ENCODE data around the gene BBS10.
"Not testable (repeated sequence)": the region's sequence is repeated elsewhere in the genome, so short reads cannot be mapped to it uniquely, and the experiment has no call there.

The BBS10 gene

DNA sequence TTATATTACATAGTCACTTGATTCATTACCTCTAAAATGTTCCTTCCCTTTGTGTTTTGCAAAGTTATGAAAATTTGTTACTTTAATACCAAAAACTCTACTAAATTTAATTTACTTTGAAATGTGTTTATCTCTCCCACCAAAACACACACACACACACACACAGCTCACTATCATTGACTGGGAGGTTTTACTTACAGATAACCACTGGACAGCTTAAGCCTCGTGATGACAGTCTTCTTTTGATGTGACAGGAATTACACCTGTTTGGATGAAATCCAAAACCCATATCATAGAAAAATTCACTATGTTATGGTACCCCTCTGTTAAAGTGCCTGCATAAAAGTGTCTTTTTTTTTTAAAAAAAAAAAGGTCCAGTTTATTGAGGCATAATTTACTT is 15.6 kb downstream of the BBS10 start:
- DNase-seq (ENCODE audit: low read depth in 1 of 2, low spot score in 1 of 2), result no peak

DNA sequence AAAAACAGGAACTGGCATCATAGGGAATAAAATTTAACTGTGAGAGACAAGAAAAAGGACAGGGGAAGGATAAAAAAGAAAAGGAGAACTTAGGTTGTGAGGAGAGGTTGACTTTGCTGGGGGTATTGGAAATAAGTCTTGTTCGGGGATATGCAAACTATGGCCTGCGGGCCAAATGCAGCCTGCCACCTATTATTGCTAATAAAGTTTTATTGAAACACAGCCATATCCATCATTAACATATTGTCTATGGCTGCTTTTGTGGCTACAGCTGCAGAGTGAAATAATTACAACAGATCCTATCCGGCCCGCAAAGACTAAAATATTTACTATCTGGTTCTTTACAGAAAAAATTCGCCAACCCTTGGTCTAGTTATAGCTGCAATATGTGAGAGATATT is 18.6 kb downstream of the BBS10 start:
- DNase-seq (ENCODE audit: low read depth in 1 of 2, low spot score in 1 of 2), result no peak

GRCh38 chr12:76329159-76329558 is 19.1 kb downstream of the BBS10 start:
- DNase-seq (ENCODE audit: low read depth in 1 of 2, low spot score in 1 of 2), result no peak

GRCh38 chr12:76319595-76320319 is 28.5 kb downstream of the BBS10 start:
- not testable (repeated sequence) for DNase-seq (ENCODE audit: low read depth in 1 of 2, low spot score in 1 of 2)

DNA sequence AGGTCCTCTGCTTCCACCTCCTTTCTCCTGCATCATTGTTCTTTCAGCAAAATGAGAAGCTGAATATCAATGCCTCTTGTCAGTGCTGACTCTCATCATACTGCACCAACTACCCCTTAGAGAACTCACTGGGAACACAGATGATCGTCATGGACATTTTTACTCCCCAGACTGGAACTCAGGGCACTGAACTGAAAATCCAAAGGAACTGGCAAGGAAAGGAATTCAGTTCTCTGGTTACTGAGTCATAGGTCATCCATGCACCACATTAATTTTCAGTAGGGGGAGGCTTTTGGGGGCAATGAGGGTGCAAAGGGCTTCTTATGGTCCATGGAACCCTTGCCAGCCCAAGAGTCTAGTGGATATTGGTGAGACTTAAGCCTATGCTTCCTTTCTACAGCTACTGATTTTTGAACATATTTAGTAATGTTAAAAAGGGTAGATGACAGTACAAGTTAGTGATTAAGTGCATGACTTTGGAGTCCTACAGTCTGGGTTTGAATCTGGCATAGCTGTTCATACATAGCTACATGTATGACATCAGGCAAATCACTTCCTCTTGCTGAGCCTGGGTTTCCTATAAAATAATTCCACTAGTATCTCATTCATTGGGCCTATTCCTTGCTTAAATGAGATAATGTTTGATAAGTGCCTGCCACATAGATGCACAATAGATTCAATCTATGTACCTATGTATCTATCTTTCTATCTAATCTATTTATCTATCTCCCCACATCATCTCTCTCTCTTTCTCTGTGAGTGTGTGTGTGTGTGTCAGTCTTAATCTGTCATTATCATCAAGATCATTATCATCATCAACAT is 29.2 kb downstream of the BBS10 start:
- no peak for DNase-seq (ENCODE audit: low read depth in 1 of 2, low spot score in 1 of 2)

GRCh38 chr12:76317976-76318375 is 30.2 kb downstream of the BBS10 start:
- no peak for DNase-seq (ENCODE audit: low read depth in 1 of 2, low spot score in 1 of 2)

GRCh38 chr12:76316468-76316867 is 31.7 kb downstream of the BBS10 start:
- no peak for DNase-seq (ENCODE audit: low read depth in 1 of 2, low spot score in 1 of 2)

- DNase-seq (ENCODE audit: low read depth in 1 of 2, low spot score in 1 of 2), result no peak
Measured at GRCh38 chr12:76313299-76313698, 34.9 kb downstream of the BBS10 start.

DNA sequence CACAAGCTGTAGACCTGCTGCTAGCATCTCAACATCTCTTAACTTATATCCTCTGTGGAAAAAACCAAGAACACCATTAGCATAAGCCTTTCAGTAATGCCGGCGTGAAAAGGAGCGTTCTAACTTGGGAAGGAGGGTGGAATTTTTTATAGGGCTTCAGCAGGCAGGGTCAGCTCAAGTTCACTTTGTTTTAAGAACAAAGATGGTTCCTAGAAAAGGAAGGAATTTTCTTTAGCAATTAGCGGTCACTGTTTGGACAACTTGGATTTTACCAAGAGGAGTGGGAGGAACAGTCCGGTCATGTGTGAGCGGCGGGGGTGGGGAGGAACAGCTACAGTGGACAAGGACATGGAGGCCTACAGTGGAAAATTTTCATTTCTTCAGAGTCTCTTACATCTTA is 35.9 kb downstream of the BBS10 start:
- DNase-seq (ENCODE audit: low read depth in 1 of 2, low spot score in 1 of 2), result no peak

GRCh38 chr12:76311796-76312195 is 36.4 kb downstream of the BBS10 start:
- no peak for DNase-seq (ENCODE audit: low read depth in 1 of 2, low spot score in 1 of 2)

- no peak for DNase-seq (ENCODE audit: low read depth in 1 of 2, low spot score in 1 of 2)
Measured at GRCh38 chr12:76310110-76310509, 38.1 kb downstream of the BBS10 start.

- DNase-seq (ENCODE audit: low read depth in 1 of 2, low spot score in 1 of 2), result no peak
Measured at GRCh38 chr12:76308866-76309265, 39.3 kb downstream of the BBS10 start.

- DNase-seq (ENCODE audit: low read depth in 1 of 2, low spot score in 1 of 2), result no peak
Measured at GRCh38 chr12:76307083-76307482, 41.1 kb downstream of the BBS10 start.

- no peak for DNase-seq (ENCODE audit: low read depth in 1 of 2, low spot score in 1 of 2)
Measured at GRCh38 chr12:76303989-76304460, 44.2 kb downstream of the BBS10 start.

DNA sequence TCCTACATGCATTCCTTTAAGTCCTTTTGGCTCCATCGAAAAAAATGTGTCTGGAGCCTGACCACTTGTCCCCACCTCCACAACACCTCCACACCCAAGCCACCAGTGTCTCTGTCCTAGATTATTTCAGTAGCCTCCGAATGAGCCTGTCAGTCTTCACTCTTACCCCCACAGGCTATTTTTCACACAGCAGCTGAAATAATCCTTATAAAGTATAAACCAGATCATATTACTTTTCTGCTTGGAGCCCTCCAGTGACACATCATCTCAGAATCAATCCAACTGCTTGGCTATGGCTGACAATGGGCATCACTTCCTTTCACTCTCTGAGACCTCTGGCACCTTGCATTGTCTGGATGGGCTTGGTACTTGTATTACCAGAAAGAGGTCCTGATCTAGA is 44.9 kb downstream of the BBS10 start:
- no peak for DNase-seq (ENCODE audit: low read depth in 1 of 2, low spot score in 1 of 2)

GRCh38 chr12:76300297-76300665 is 47.9 kb downstream of the BBS10 start:
- no peak for DNase-seq (ENCODE audit: low read depth in 1 of 2, low spot score in 1 of 2)

DNA sequence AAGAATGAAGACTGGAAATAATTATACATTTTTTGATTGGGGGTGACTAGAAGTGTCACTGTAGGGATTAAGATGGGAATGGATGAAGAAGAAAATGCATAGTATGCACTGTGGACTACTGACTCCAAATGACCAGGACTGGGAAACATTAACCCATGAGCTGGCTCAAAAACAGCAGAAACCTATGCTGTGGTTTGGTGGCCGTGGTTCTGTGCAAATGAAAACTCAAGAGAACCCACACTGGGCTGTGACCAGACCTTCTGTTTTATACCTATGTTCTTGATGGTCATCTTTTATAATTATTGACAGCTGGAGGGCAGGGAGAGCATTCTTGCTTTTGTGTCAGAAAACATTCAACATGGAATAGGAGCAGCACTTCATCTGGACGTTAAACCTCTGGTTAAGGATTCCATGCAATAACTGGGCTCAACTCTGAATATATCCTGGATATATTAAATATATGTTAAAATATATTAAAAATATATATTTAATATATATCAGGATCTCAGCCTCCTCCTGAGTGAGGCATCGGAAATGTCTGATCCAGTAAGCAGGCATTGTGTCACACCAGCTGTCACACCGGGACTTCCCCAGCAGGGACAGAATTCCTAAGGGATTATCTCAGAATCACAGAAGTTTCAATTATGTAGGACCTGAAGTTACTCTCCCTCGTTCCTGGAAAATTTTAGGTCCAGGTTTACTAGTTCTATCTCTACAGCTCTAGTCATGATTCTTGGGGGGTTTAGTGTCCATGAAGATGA is 48.5 kb downstream of the BBS10 start:
- DNase-seq (ENCODE audit: low read depth in 1 of 2, low spot score in 1 of 2), result no peak
